GM19023 (cell line): ENCODE measurements around the gene LEPROT.

Experiments
- ATAC-seq: cut with Tn5 transposase; IDR thresholded peaks from one replicate; pipeline ENCODE4 v1.9.1; 2021; ENCODE audit warnings: mild to moderate bottlenecking, moderate library complexity; ENCODE audit not compliant: unreplicated experiment

The LEPROT gene

GRCh38 chr1:65412256-65412983 is 8.0 kb upstream of the LEPROT start:
- no peak for ATAC-seq

- no peak for ATAC-seq
Observed at GRCh38 chr1:65412984-65413375, 7.5 kb upstream of the LEPROT start.

GRCh38 chr1:65414538-65414937 is 5.9 kb upstream of the LEPROT start:
- ATAC-seq: no peak

- no peak for ATAC-seq
Observed at GRCh38 chr1:65416767-65417166, 3.7 kb upstream of the LEPROT start.

- ATAC-seq: no peak
Observed at GRCh38 chr1:65417729-65418128, 2.7 kb upstream of the LEPROT start.

- no peak for ATAC-seq
Observed at GRCh38 chr1:65418522-65419185, 1.8 kb upstream of the LEPROT start.

- peak; percentile 91 for ATAC-seq
Observed at GRCh38 chr1:65419681-65420589, 533 bp upstream of the LEPROT start.

- ATAC-seq: no peak
Observed at GRCh38 chr1:65421351-65422025, 1.0 kb downstream of the LEPROT start.

- ATAC-seq: no peak
Observed at GRCh38 chr1:65422241-65423203, 2.1 kb downstream of the LEPROT start.

- ATAC-seq: no peak
Observed at GRCh38 chr1:65423884-65424572, 3.6 kb downstream of the LEPROT start.

GRCh38 chr1:65424573-65424889 is 4.1 kb downstream of the LEPROT start:
- no peak for ATAC-seq

GRCh38 chr1:65425006-65425405 is 4.5 kb downstream of the LEPROT start:
- ATAC-seq: no peak

- no peak for ATAC-seq
Observed at GRCh38 chr1:65425697-65426096, 5.2 kb downstream of the LEPROT start.

GRCh38 chr1:65429078-65429477 is 8.6 kb downstream of the LEPROT start:
- ATAC-seq: no peak

GRCh38 chr1:65429806-65430205 is 9.3 kb downstream of the LEPROT start:
- ATAC-seq: no peak

GRCh38 chr1:65431111-65431705 is 10.7 kb downstream of the LEPROT start:
- ATAC-seq: no peak

- ATAC-seq: no peak
Observed at GRCh38 chr1:65432918-65433317, 12.4 kb downstream of the LEPROT start.

GRCh38 chr1:65434255-65434654 is 13.8 kb downstream of the LEPROT start:
- no peak for ATAC-seq

- no peak for ATAC-seq
Observed at GRCh38 chr1:65434760-65435159, 14.3 kb downstream of the LEPROT start.
